HG02981 (cell line): ENCODE measurements around the gene MOBP.
"Not testable (repeated sequence)": the region's sequence is repeated elsewhere in the genome, so short reads cannot be mapped to it uniquely, and the experiment has no call there.

Source experiments
- ATAC-seq: cut with Tn5 transposase; IDR thresholded peaks from one replicate; pipeline ENCODE4 v1.9.1; 2021; ENCODE audit warnings: mild to moderate bottlenecking, moderate library complexity; ENCODE audit not compliant: unreplicated experiment

Gene MOBP

GRCh38 chr3:39448506-39449233 lies 18.8 kb upstream of the MOBP start:
- no peak for ATAC-seq

- ATAC-seq = no peak
These were observed 17.7 kb upstream of the MOBP start for GRCh38 chr3:39449796-39450195.

GRCh38 chr3:39453134-39453533 lies 14.3 kb upstream of the MOBP start:
- peak; percentile 88 for ATAC-seq

DNA sequence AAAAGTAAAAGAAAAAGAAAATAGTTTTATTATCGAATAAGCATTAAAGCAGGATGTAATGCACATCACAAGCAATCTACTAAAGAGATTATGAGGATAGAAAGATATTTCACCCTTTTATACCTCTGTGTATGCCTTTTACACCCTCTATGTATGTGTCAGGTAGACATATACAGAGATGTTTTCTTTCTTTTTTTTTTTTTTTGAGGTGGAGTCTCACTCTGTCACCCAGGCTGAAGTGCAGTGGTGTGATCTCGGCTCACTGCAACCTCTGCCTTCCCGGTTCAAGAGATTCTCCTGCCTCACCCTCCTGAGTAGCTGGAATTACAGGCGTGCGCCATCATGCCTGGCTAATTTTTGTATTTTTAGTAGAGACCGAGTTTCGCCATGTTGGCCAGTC lies 13.6 kb upstream of the MOBP start:
- ATAC-seq = not testable (repeated sequence)

GRCh38 chr3:39454591-39455217 lies 12.8 kb upstream of the MOBP start:
- ATAC-seq = no peak

DNA sequence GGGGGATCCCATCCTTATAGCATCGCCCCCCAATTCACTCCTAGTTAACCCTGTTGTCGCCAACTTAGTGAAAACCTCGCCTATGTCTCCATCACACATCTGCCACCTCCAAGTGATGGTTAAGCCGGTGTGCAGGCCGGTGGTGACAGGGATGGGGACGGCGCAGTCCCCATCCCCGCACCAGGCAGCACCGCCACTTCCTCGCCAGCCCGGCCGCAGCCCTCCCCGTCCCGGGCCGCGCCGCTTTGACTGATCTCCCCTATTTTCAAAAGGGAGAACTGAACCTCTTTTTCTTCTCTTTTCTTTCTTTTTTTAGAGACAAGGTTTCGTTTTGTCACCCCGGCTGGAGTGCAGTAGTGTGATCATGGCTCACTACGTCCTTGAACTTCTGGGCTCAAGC lies 11.3 kb upstream of the MOBP start:
- ATAC-seq = no peak

DNA sequence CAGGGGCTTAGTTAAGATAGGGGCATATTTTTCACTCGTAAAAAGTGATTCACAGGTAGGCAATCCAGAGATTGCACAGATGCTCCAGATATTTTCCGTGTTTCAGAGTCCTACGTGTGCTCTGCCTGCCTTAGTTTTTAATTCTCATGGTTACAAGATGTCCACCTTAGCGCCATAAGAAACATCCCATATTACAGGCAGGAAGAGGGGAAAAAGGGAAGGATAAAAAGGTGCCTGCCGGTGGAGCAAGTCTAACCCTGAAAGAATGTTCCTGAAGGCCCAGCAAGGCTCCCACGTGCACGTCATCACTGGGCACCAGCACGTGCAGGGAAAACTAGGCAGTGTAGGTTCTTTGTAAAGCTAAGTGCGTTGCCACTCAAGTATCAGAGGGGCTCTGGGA lies 10.1 kb upstream of the MOBP start:
- ATAC-seq = no peak

DNA sequence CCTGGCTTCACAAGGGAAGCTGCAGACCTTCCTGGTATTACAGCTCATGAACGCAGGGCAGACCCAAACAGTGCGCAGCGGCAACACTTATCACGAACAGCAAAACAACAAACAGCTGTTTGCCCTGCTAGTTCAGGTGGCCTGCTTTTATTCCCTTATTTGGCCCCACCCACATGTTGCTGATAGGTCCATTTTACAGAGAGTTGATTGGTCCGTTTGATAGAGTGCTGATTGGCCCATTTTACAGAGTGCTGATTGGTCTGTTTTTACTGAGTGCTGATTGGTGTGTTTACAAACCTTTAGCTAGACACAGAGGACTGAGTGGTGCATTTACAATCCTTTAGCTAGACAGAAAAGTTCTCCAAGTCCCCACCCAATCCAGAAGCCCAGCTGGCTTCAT lies 8.9 kb upstream of the MOBP start:
- ATAC-seq = not testable (repeated sequence)

DNA sequence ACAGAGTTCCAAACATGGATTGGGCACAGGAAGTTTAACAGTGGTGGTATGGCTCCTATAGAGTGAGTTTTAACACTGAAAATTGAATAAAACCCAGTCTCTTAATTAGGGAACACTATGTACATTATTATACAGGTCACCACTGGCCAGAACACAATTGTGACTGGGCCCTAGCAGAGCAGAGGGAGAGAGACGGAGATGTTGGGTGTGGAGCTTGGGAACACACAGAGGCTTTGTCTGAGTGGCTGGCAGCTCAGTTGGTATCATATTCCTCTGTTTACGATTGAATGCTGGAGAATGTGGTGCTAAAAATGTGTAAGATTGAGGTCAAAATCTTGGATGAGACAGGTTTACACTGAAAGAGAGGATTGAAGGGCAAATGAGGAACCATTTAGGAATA lies 6.8 kb upstream of the MOBP start:
- no peak for ATAC-seq

DNA sequence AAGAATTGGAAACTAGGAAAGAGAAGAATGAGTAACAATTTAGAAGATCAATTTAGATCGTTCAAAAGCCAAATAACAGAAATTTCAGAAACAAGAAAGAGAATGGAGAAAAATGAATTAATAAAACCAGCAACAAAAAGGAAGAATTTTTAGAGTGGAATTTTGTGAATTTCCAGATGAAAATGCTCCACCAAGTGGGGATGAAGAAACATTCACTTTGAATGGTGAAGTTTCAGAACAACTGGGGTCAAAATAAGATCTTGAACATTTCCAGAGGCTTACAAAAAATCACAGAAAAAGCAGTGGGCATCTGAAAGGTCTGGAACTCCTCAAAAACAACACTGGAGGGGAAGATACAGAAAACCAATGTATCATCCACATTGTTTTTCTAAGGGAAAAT lies 4.2 kb upstream of the MOBP start:
- ATAC-seq = no peak

DNA sequence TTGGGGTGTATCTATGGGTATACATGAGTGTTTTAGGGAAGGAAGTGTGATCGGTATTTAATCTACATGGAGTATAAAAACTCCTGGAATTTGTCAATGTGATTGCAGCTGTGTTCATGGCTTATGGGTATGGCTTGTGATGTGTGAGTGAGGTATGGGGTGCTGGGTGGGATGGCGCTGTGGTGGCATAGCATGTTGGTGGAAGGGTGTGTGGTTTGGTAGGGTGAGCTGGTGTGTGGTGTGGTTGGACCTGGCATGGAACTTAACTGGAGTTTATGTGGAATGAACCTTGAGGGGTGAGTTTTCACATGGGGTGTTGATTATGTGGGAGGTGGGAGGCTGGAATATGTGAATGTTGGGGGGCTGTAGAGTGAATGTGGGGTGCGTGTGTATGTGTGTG lies 492 bp upstream of the MOBP start:
- no peak for ATAC-seq

DNA sequence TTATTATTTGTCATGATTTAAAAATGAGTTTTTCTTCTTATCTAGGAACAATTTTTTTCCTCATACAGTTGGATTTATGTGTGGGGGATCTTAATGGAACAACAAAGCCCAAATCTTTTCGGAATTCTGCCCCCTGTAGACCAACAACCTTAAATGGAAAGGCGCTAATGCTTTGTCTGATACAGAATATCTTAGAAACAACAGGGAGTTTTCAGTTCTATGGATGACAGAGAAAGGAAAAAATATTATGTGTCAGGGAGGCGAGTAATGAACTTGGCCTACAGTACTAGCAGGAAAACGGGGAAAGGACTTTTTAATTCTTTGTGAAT lies 592 bp downstream of the MOBP start:
- ATAC-seq = no peak

DNA sequence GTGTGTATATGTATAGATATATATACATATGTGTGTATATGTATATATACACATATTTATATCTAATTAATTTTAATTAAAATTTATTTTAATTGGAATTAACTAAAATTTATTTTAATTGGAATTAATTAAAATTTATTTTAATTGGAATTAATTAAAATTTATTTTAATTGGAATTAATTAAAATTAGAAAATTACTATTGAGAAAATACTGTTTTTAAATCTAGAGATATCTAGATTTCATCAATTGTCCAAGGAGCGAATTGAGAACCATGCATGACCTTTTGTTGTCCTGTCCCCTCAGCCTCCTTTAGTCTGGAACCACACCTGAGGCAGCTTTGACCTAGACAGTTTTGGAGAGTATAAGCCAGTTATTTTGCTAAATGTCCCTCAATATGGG lies 1.8 kb downstream of the MOBP start:
- no peak for ATAC-seq

- no peak for ATAC-seq
These were observed 2.5 kb downstream of the MOBP start for GRCh38 chr3:39469945-39470344.

GRCh38 chr3:39471652-39472051 lies 4.2 kb downstream of the MOBP start:
- no peak for ATAC-seq

GRCh38 chr3:39473452-39474125 lies 6.1 kb downstream of the MOBP start:
- ATAC-seq = no peak

DNA sequence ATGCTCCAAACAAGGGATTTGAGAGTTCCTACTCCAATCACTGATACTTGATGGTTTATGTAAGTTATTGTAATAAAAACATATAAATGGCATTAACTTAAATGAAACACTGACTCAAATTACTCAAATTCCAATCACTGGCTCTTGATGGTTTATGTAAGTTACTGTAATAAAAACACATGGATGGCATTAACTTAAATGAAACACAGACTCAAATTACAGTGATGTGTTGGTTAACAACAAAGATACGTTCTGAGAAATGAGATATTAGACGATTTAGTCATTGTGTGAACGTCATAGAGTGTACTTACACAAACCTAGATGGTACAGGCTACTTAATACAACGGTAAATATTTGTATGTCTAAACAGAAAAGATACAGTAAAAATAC lies 6.6 kb downstream of the MOBP start:
- no peak for ATAC-seq

DNA sequence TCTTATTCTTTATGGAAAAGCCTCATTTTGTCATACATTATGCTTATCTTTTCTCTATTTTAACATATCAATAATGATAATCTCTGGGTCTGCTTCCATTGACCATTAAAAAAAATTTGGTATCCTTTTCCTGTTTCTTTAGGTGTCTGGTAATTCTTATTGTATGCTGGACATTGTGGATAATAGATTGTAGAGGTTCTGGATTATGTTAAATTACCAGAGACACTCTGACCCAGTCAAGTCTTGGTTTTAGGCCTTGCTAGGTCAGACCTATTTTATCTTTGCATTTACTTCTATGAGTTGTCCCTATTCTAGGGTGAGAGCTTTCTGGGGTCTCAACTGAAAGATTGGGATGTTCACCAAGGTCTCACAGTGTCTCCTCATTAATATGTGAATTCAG lies 9.3 kb downstream of the MOBP start:
- ATAC-seq = no peak

DNA sequence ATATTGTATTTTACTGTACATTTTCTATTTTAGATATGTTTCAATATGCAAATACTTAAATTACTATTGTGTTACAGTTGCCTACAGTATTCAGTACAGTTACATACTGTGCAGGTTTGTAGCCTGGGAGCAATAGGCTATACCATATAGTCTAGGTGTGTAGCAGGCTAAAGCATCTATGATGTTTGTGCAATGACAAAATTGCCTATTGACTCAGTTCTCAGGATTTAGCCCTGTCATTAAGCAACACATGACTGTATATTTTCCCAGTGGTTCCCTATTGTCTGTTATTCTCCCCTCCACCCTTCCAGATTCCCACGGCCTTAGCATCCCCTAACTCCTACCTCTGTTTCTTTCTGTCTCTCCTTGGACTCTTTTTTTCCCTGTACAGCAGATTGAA lies 10.7 kb downstream of the MOBP start:
- ATAC-seq = no peak

DNA sequence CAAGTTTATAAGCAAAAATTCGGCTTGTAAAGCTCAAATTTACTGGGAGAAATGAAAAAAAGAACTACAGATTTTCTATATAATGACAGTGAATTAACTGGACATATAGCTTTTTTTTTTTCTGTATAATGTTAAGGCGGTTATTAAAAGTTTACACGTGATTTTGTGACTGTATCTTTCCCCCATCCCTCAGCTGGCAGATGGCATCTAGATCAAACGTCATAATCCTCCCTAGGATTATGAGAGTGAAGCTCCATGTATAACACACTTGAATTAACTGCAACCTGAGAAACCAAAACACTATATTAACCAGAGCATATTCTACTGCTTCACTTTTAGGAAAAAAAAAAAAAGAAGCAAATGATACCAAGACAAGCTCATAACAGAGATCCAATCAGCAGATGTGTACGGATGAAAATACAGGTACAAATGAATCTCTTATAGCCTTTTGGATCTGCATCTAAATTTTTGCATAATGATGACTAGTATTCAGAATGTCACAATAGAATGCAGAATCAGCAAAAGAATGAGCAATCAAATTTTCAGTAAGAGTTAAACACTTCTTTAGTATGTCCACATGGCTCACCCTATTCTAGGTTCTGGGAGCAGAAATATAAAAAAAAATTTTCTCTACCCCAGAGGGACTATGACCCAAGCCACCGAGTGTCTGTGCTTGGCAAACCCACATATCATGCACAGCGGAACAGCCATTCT lies 12.4 kb downstream of the MOBP start:
- ATAC-seq = no peak

DNA sequence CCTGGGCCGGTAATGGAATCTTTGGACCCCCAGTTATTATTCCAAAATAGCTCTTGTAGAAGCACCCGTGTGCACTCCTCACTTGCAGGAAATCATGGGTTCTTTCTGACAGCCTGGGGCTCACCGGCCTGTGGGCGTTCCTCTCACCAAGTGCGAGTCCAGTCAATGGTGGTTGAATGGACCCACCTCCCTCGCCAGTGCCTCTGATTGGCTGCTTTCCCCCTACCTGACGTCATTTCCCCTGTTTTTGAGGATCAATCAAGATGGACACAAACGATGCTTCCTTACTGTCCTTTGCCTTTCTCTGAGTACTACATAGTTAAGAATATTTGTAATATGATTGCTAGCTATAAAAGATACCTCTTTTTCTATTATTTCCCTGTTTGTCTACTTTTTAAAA lies 18.1 kb downstream of the MOBP start:
- no peak for ATAC-seq

- ATAC-seq = no peak
These were observed 23.5 kb downstream of the MOBP start for GRCh38 chr3:39491014-39491413.
